Endothelial cell (in vitro differentiated cells): ENCODE results near the gene MOGAT3. TPM values are rescaled to one million over a fixed set of nuclear protein-coding genes. Genes with fewer than 3 reads are reported as not detected.

Experiments
- DNase-seq: peaks from one replicate; pipeline ENCODE4 v3.0.0; 2021; ENCODE audit warnings: low spot score
- H3K27ac Mint-ChIP-seq: one replicate; pipeline ENCODE4 v1.8.0; 2021; ENCODE audit warnings: mixed read lengths, inconsistent platforms; ENCODE audit not compliant: unreplicated experiment
- H3K27me3 Mint-ChIP-seq: one replicate; pipeline ENCODE4 v1.8.0; 2021; ENCODE audit warnings: mild to moderate bottlenecking, moderate library complexity, mixed read lengths, inconsistent platforms; ENCODE audit not compliant: unreplicated experiment
- H3K36me3 Mint-ChIP-seq: one replicate; pipeline ENCODE4 v1.8.0; 2021; ENCODE audit warnings: mild to moderate bottlenecking, low read depth, mixed read lengths, inconsistent platforms; ENCODE audit not compliant: unreplicated experiment
- H3K4me1 Mint-ChIP-seq: one replicate; pipeline ENCODE4 v1.8.0; 2021; ENCODE audit warnings: mild to moderate bottlenecking, mixed read lengths, inconsistent platforms; ENCODE audit not compliant: unreplicated experiment
- H3K4me3 Mint-ChIP-seq: one replicate; pipeline ENCODE4 v1.8.0; 2021; ENCODE audit warnings: mild to moderate bottlenecking, mixed read lengths, inconsistent platforms; ENCODE audit not compliant: unreplicated experiment
- H3K9me3 Mint-ChIP-seq: one replicate; pipeline ENCODE4 v1.8.0; 2021; ENCODE audit warnings: mixed read lengths, inconsistent platforms; ENCODE audit not compliant: unreplicated experiment
- CTCF ChIP-seq: fragments of 200-600 bp; sonication (generic); IDR thresholded peaks from one replicate; pipeline ENCODE4 v1.5.0; 2021; ENCODE audit warnings: antibody characterized with exemption; ENCODE audit not compliant: unreplicated experiment
- total RNA-seq: library from RNA; stranded (reverse); fragmentation: NEBNext Ultra II Directional; extraction: Animal tissue kit (Norgen Biotek cat#: 25700); gene quantifications from one replicate; pipeline ENCODE4 v1.2.1, GENCODE V29; 2021; ENCODE audit not compliant: unreplicated experiment

The MOGAT3 gene
- total RNA-seq, 1 donor from 2014 or later = not detected

GRCh38 chr7:101223528-101223927 is 22.7 kb upstream of the MOGAT3 start:
- Mint-ChIP-seq H3K27me3 (peaks cover 6% of the 10 kb centered on the region), H3K4me3 (no peak overlapping the region), H3K4me1 (peaks cover 10% of the 10 kb centered on the region), H3K36me3 (peaks cover 18% of the 10 kb centered on the region), H3K9me3 (no peaks in the 10 kb centered on the region), H3K27ac (no peak overlapping the region)
- DNase-seq = no peak
- TF ChIP-seq CTCF = no peak

GRCh38 chr7:101222275-101222830 is 21.5 kb upstream of the MOGAT3 start:
- Mint-ChIP-seq H3K27ac (peak overlapping the region; percentile 40), H3K27me3 (peaks cover 13% of the 10 kb centered on the region), H3K4me1 (peaks cover 11% of the 10 kb centered on the region), H3K9me3 (no peaks in the 10 kb centered on the region), H3K4me3 (no peak overlapping the region), H3K36me3 (peaks cover 18% of the 10 kb centered on the region)
- DNase-seq = no peak
- no peak for TF ChIP-seq CTCF

GRCh38 chr7:101220295-101220694 is 19.5 kb upstream of the MOGAT3 start:
- DNase-seq = no peak
- peaks cover 18% of the 10 kb centered on the region for H3K36me3 Mint-ChIP-seq
- no peak overlapping the region for H3K4me3 Mint-ChIP-seq
- H3K27ac Mint-ChIP-seq = no peak overlapping the region
- no peak for TF ChIP-seq CTCF
- no peaks in the 10 kb centered on the region for H3K9me3 Mint-ChIP-seq
- peaks cover 18% of the 10 kb centered on the region for H3K4me1 Mint-ChIP-seq
- H3K27me3 Mint-ChIP-seq = peaks cover 16% of the 10 kb centered on the region

GRCh38 chr7:101218236-101219125 is 17.6 kb upstream of the MOGAT3 start:
- TF ChIP-seq CTCF = no peak
- Mint-ChIP-seq H3K4me1 (peaks cover 18% of the 10 kb centered on the region), H3K36me3 (peaks cover 4% of the 10 kb centered on the region), H3K4me3 (peak overlapping the region; percentile 97), H3K9me3 (no peaks in the 10 kb centered on the region), H3K27me3 (peaks cover 19% of the 10 kb centered on the region), H3K27ac (peak overlapping the region; percentile 97)
- DNase-seq = no peak
